Skeletal muscle tissue (tissue), 4 donors: ENCODE measurements around the gene IFI30. TPM values are rescaled to one million over a fixed set of nuclear protein-coding genes. Genes with fewer than 3 reads are reported as not detected.

Experiments
- H3K27ac ChIP-seq: one replicate; pipeline ENCODE4 v1.7.0; 2013; ENCODE audit warnings: mild to moderate bottlenecking, low read depth, low read length, inconsistent platforms
- H3K27me3 ChIP-seq, 3 donors: one replicate each; pipeline ENCODE4 v1.7.0; 2013; ENCODE audit warnings: low read length in 3 of 3; ENCODE audit not compliant: control insufficient read depth in 3 of 3, insufficient read depth in 3 of 3
- H3K36me3 ChIP-seq, 3 donors: one replicate each; pipeline ENCODE4 v1.7.0; 2013; ENCODE audit warnings: low read length in 3 of 3; ENCODE audit not compliant: control insufficient read depth in 3 of 3, insufficient read depth in 3 of 3
- H3K4me1 ChIP-seq, 3 donors: one replicate each; pipeline ENCODE4 v1.7.0; 2013; ENCODE audit warnings: low read length in 3 of 3, mild to moderate bottlenecking in 3 of 3; ENCODE audit not compliant: control insufficient read depth in 3 of 3, insufficient read depth in 3 of 3
- H3K4me3 ChIP-seq, 3 donors: one replicate each; pipeline ENCODE4 v1.7.0; 2013; ENCODE audit warnings: low read length in 3 of 3
- H3K9ac ChIP-seq, 3 donors: one replicate each; pipeline ENCODE4 v1.7.0; 2013; ENCODE audit warnings: low read length in 3 of 3, mild to moderate bottlenecking in 3 of 3, moderate library complexity in 2 of 3, low read depth in 1 of 3
- H3K9me3 ChIP-seq, 3 donors: one replicate each; pipeline ENCODE4 v1.7.0; 2013; ENCODE audit warnings: low read length in 3 of 3; ENCODE audit not compliant: control insufficient read depth in 3 of 3
- total RNA-seq: library from RNA; depleted of rRNA; stranded (reverse); fragments of >200 nt; gene quantifications from one replicate; pipeline ENCODE4 v1.2.3, GENCODE V29; 2014
- donor health status: Osteomylitis.

Gene IFI30
- total RNA-seq, 1 donor from 2014 or later: 3.7 TPM

- peaks cover 0 to 2% (median 0%) of the 10 kb centered on the region in 3 donors for H3K4me1 ChIP-seq
These were observed 6.3 kb downstream of the IFI30 start for GRCh38 chr19:18179957-18180356.

GRCh38 chr19:18183529-18183928 lies 9.9 kb downstream of the IFI30 start:
- no peak overlapping the region for H3K9ac ChIP-seq
- no peaks in the 10 kb centered on the region for H3K36me3 ChIP-seq
- no peak overlapping the region for H3K27ac ChIP-seq
- no peaks in the 10 kb centered on the region for H3K4me1 ChIP-seq
- H3K9me3 ChIP-seq: no peaks in the 10 kb centered on the region
- H3K27me3 ChIP-seq: no peaks in the 10 kb centered on the region
- H3K4me3 ChIP-seq: no peak overlapping the region

More at GRCh38 chr19:18179957-18180356, 6.3 kb downstream of the IFI30 start:
- no peaks in the 10 kb centered on the region for H3K36me3 ChIP-seq
- no peak overlapping the region for H3K27ac ChIP-seq
- H3K9me3 ChIP-seq: no peaks in the 10 kb centered on the region
- H3K27me3 ChIP-seq: peaks cover 0 to 4% (median 0%) of the 10 kb centered on the region in 3 donors
- H3K9ac ChIP-seq: no peak overlapping the region
- H3K4me3 ChIP-seq: no peak overlapping the region

- Histone ChIP-seq H3K9ac (no peak overlapping the region), H3K4me1 (no peaks in the 10 kb centered on the region), H3K36me3 (no peaks in the 10 kb centered on the region), H3K27me3 (no peaks in the 10 kb centered on the region), H3K27ac (no peak overlapping the region), H3K4me3 (no peak overlapping the region), H3K9me3 (no peaks in the 10 kb centered on the region)
These were observed 11.9 kb downstream of the IFI30 start for GRCh38 chr19:18185538-18185937.

GRCh38 chr19:18190278-18190677 lies 16.7 kb downstream of the IFI30 start:
- no peaks in the 10 kb centered on the region for H3K27me3 ChIP-seq
- H3K27ac ChIP-seq: no peak overlapping the region
- peaks cover 13 to 18% (median 14%) of the 10 kb centered on the region in 3 donors for H3K4me1 ChIP-seq

GRCh38 chr19:18191640-18192062 lies 18.0 kb downstream of the IFI30 start:
- peak overlapping the region; percentile 64 to 79 (median 79) for H3K4me3 ChIP-seq
- H3K9me3 ChIP-seq: no peaks in the 10 kb centered on the region
- peaks cover 7 to 12% (median 8%) of the 10 kb centered on the region in 3 donors for H3K36me3 ChIP-seq
- peak overlapping the region; percentile 97 for H3K27ac ChIP-seq
- H3K27me3 ChIP-seq: no peaks in the 10 kb centered on the region
- peaks cover 13 to 18% (median 14%) of the 10 kb centered on the region in 3 donors for H3K4me1 ChIP-seq
- H3K9ac ChIP-seq: peak overlapping the region; percentile 73 to 85 (median 79)

More at GRCh38 chr19:18190278-18190677, 16.7 kb downstream of the IFI30 start:
- Histone ChIP-seq H3K9ac (no peak overlapping the region), H3K4me3 (no peak overlapping the region), H3K36me3 (peaks cover 0 to 4% (median 0%) of the 10 kb centered on the region in 3 donors), H3K9me3 (no peaks in the 10 kb centered on the region)

- no peaks in the 10 kb centered on the region for H3K27me3 ChIP-seq
- peak within 1 kb of the TSS; percentile 75 to 86 (median 83) for H3K4me3 ChIP-seq
- H3K9me3 ChIP-seq: no peaks in the 10 kb centered on the region
- H3K27ac ChIP-seq: peak within 1 kb of the TSS; percentile 97
- peaks cover 13 to 20% (median 14%) of the 10 kb centered on the region in 3 donors for H3K4me1 ChIP-seq
- peak within 1 kb of the TSS; percentile 82 to 90 (median 89) for H3K9ac ChIP-seq
- peaks cover 12 to 17% (median 14%) of the 10 kb centered on the region in 3 donors for H3K36me3 ChIP-seq
These were observed 19.2 kb downstream of the IFI30 start, which contains the start of gene MPV17L2 for GRCh38 chr19:18192673-18193387. Gene MPV17L2, plus strand, starts transcription at chr19:18193218. Its CDS starts 64 bp downstream, at chr19:18193282.

GRCh38 chr19:18193388-18194180 lies 20.0 kb downstream of the IFI30 start:
- H3K27ac ChIP-seq: peak overlapping the region; percentile 85
- H3K4me3 ChIP-seq: peak overlapping the region; percentile 75 to 86 (median 83)
- H3K9ac ChIP-seq: peak overlapping the region; percentile 82 to 90 (median 89)
- peaks cover 14 to 24% (median 22%) of the 10 kb centered on the region in 3 donors for H3K36me3 ChIP-seq
- H3K4me1 ChIP-seq: peaks cover 13 to 23% (median 14%) of the 10 kb centered on the region in 3 donors
- no peaks in the 10 kb centered on the region for H3K9me3 ChIP-seq
- no peaks in the 10 kb centered on the region for H3K27me3 ChIP-seq

- H3K9ac ChIP-seq: peak overlapping the region; percentile 82 to 90 (median 89)
- H3K36me3 ChIP-seq: peaks cover 20 to 28% (median 24%) of the 10 kb centered on the region in 3 donors
- no peaks in the 10 kb centered on the region for H3K9me3 ChIP-seq
- H3K27ac ChIP-seq: peak overlapping the region; percentile 26
- H3K4me1 ChIP-seq: peaks cover 13 to 23% (median 14%) of the 10 kb centered on the region in 3 donors
- no peaks in the 10 kb centered on the region for H3K27me3 ChIP-seq
- H3K4me3 ChIP-seq: peak overlapping the region; percentile 75 to 86 (median 83)
These were observed 20.5 kb downstream of the IFI30 start for GRCh38 chr19:18194181-18194530.

- no peaks in the 10 kb centered on the region for H3K9me3 ChIP-seq
- no peaks in the 10 kb centered on the region for H3K27me3 ChIP-seq
- peaks cover 21 to 28% (median 25%) of the 10 kb centered on the region in 3 donors for H3K36me3 ChIP-seq
- peak overlapping the region in 2 of 3 donors; percentile 83 to 86 for H3K4me3 ChIP-seq
- peak overlapping the region in 2 of 3 donors; percentile 89 to 90 for H3K9ac ChIP-seq
- H3K27ac ChIP-seq: peak overlapping the region; percentile 26
- H3K4me1 ChIP-seq: peaks cover 13 to 23% (median 14%) of the 10 kb centered on the region in 3 donors
These were observed 21.1 kb downstream of the IFI30 start for GRCh38 chr19:18194554-18195238.
